SU-DHL-6 (cell line): ENCODE measurements around the gene GUCY1A1.

Experiments used
- CTCF ChIP-seq: fragments of 200-600 bp; sonication (generic); IDR thresholded peaks from one replicate; pipeline ENCODE4 v1.5.1; 2017; ENCODE audit warnings: antibody characterized with exemption, mild to moderate bottlenecking, low read length, moderate library complexity; ENCODE audit not compliant: insufficient read depth, poor library complexity, severe bottlenecking
- EZH2phosphoT487 ChIP-seq: fragments of 200-600 bp; sonication (generic), shearing (Covaris generic); conservative IDR thresholded peaks from 2 replicates; pipeline ENCODE4 v1.6.1; 2018; ENCODE audit warnings: mild to moderate bottlenecking, antibody characterized with exemption, low read length, moderate library complexity, mixed read lengths

GRCh38 chr4:155759372-155760252 lies 93.0 kb downstream of the GUCY1A1 start:
- no peak for TF ChIP-seq CTCF
- no peak for TF ChIP-seq EZH2phosphoT487
